Muscle of leg (tissue), 11 donors: ENCODE measurements around the gene VAMP4. TPM values are rescaled to one million over a fixed set of nuclear protein-coding genes. Genes with fewer than 3 reads are reported as not detected.
"Not testable (repeated sequence)": the region's sequence is repeated elsewhere in the genome, so short reads cannot be mapped to it uniquely, and the experiment has no call there.

Experiments used
- DNase-seq: peaks from one replicate; pipeline ENCODE4 v3.0.0; 2013
- H3K27ac ChIP-seq: one replicate; pipeline ENCODE4 v1.5.1; 2013; ENCODE audit warnings: mild to moderate bottlenecking, low read length, control low read depth
- H3K27me3 ChIP-seq: one replicate; pipeline ENCODE4 v1.6.1; 2013; ENCODE audit warnings: low read length; ENCODE audit not compliant: control insufficient read depth, insufficient read depth
- H3K36me3 ChIP-seq: one replicate; pipeline ENCODE4 v1.6.1; 2013; ENCODE audit warnings: low read length; ENCODE audit not compliant: control insufficient read depth, insufficient read depth
- H3K4me1 ChIP-seq: one replicate; pipeline ENCODE4 v1.6.1; 2013; ENCODE audit warnings: low read length; ENCODE audit not compliant: control insufficient read depth, insufficient read depth
- H3K4me3 ChIP-seq: one replicate; pipeline ENCODE4 v1.5.1; 2013; ENCODE audit warnings: low read length, control low read depth
- H3K9me3 ChIP-seq: replicated peaks from 2 replicates; pipeline ENCODE4 v1.6.1; 2013; ENCODE audit warnings: low read depth, low read length; ENCODE audit not compliant: control insufficient read depth
- WGBS: methylation state at CpG from one replicate; pipeline ENCODE4 v1.1.5; 2013; ENCODE audit warnings: missing lambda C conversion rate; ENCODE audit not compliant: insufficient coverage; 5-methylcytosine and 5-hydroxymethylcytosine counted together
- polyA plus RNA-seq, 8 donors: library from polyadenylated mRNA; unstranded; fragments of 120-200 nt; gene quantifications; one replicate each; pipeline versions ENCODE4 v1.2.1 to v1.2.3, GENCODE V29; 2013; ENCODE audit warnings: inconsistent platforms in 1 of 8, low replicate concordance in 1 of 8; ENCODE audit not compliant: insufficient read length in 8 of 8, insufficient read depth in 1 of 8
- total RNA-seq: library from RNA; stranded (reverse); fragments of 120-200 nt; gene quantifications from one replicate; pipeline ENCODE4 v1.2.4, GENCODE V29; 2013

VAMP4 gene
- total and polyA plus RNA-seq, 9 donors, result 5.5 to 11.7 (median 8.1) TPM

DNA sequence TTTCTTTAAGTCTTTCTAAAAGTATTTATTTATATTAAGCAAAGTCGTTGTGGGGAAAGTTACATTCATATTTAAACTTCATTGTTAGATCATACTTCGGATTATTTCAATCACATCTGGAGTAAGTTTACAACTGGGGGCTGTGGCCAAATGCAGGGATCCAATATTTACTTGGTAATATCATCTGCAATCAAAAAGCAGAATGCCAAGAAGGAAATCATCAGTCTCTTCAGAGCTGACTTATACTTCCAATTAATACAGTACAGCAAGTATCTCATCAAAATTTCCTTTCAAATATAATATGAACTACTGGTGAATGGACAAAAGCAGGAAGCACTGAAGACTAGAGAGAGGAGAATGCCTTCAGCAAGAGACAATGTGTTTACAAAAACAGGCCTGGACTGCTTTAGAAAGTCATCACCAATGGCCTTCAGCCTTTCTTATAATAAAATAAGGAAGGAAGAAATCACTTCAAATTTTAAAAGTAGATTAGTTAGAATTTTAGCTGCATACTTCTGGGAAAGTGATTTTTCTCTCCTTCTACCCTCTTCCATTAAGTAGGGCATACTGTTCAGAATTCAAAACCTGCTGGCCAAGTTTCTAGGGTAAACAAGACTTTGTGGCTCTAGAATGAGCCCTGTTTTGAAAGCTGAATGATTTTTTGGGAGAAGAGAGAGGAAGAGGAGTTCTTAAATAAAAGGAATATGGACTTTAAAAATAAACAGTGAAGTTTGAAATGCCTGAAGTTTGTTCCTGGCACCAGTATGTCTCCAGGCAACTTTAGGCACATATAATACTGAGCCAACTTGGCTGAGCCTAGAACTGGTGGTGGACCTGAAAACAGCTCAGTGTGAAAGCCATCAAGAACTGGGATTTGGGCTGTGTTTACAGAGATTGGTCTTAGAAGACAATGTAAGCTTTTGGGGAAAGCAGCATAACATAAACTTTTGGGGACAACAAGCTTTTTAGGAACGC, 67.1 kb downstream of the VAMP4 start:
- Histone ChIP-seq H3K9me3 (no peaks in the 10 kb centered on the region), H3K27ac (peak overlapping the region; percentile 70), H3K4me3 (no peak overlapping the region), H3K27me3 (no peaks in the 10 kb centered on the region), H3K4me1 (no peaks in the 10 kb centered on the region), H3K36me3 (no peaks in the 10 kb centered on the region)
- DNase-seq, result peak; percentile 82
- WGBS, result 100% methylated on average over 1 of the region's 3 CpGs

GRCh38 chr1:171670739-171671138, 71.1 kb downstream of the VAMP4 start:
- Histone ChIP-seq H3K4me1 (no peaks in the 10 kb centered on the region), H3K9me3 (no peaks in the 10 kb centered on the region), H3K4me3 (no peak overlapping the region), H3K27me3 (no peaks in the 10 kb centered on the region), H3K27ac (no peak overlapping the region), H3K36me3 (no peaks in the 10 kb centered on the region)
- DNase-seq, result no peak
- 98% methylated on average over 24 of the region's 28 CpGs for WGBS

- Histone ChIP-seq H3K4me1 (peaks cover 6% of the 10 kb centered on the region), H3K36me3 (no peaks in the 10 kb centered on the region), H3K27ac (no peak overlapping the region), H3K27me3 (no peaks in the 10 kb centered on the region), H3K4me3 (no peak overlapping the region), H3K9me3 (no peaks in the 10 kb centered on the region)
- WGBS, result no CpG with 5 or more reads among the region's 5 CpGs
- no peak for DNase-seq
Observed at GRCh38 chr1:171668372-171668771, 73.5 kb downstream of the VAMP4 start.

DNA sequence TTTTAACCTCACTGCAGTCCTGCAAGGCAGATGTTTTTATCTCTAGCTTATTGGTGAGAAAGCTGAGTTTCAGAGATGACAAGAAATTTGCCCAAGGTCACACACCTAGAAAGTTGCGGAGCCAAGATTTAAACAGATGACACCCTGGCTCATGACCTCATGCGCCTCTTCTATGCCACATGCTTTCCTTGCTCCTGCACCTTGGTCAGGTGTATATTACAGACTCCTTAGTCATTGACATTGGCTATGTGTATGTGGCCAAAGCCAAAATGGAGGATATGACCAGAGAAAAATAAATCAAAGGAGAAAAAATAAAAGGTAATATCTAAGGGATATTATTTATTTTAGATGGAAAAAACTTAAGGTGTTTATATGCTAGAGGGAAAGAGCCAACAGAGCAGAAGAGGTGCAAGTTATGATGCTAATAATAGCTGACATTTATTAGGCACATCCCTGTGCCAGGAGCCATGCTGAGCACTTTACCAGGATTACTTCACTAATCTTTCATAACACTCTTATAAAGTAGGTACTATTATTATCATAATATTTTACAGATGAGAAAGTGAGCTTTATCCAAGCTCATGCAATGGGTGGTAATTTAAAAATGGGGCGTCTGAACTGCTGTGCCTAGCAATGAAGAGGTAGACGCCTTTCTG, 75.6 kb downstream of the VAMP4 start:
- Histone ChIP-seq H3K4me3 (no peak overlapping the region), H3K27ac (no peak overlapping the region), H3K27me3 (no peaks in the 10 kb centered on the region), H3K36me3 (no peaks in the 10 kb centered on the region), H3K4me1 (peaks cover 8% of the 10 kb centered on the region), H3K9me3 (no peaks in the 10 kb centered on the region)
- WGBS, result no CpG with 5 or more reads among the region's 4 CpGs
- DNase-seq, result no peak

GRCh38 chr1:171664976-171665375, 76.9 kb downstream of the VAMP4 start:
- H3K9me3 ChIP-seq, result no peaks in the 10 kb centered on the region
- H3K4me3 ChIP-seq, result no peak overlapping the region
- no peak overlapping the region for H3K27ac ChIP-seq

DNA sequence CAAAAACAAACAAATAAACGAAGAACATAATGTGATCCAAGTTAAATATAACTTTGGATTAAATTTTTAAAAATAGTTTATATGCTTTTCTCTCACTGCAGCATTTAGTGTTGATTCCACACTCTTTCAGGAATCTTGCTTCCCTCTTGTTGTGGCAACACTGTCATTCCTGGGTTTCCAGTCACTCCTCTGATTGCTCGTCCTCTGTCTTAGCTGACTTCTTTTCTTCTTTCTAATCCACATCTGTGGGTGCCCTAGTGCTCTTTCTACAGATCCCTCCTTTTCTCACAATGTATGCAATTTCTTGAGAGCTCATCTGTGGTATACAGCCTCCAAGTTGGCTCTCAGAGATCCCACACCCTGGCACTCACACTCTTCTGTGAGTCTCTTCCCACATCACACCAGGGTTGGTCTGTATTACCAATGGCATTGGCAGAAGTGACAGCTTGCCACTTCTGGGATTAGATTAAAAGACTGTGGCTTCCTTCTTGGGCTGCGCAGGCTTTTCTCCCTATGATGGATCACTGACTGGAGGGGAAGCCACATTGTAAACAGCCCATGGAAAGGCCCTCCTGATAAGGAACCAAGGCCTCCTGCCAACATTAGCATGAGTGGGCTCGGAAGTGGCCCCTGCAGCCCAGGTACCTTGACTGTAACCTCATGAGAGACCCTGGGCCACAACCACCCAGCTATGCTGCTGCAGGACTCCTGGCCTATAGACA, 77.8 kb downstream of the VAMP4 start:
- no peak overlapping the region for H3K4me3 ChIP-seq
- H3K9me3 ChIP-seq, result no peaks in the 10 kb centered on the region
- DNase-seq, result peak; percentile 43
- H3K36me3 ChIP-seq, result no peaks in the 10 kb centered on the region
- peak overlapping the region; percentile 36 for H3K27ac ChIP-seq
- WGBS, result 53% methylated on average over 2 of the region's 4 CpGs
- peaks cover 8% of the 10 kb centered on the region for H3K4me1 ChIP-seq
- no peaks in the 10 kb centered on the region for H3K27me3 ChIP-seq

More at GRCh38 chr1:171664976-171665375, 76.9 kb downstream of the VAMP4 start:
- H3K36me3 ChIP-seq, result no peaks in the 10 kb centered on the region
- no peaks in the 10 kb centered on the region for H3K27me3 ChIP-seq
- no peak for DNase-seq
- peaks cover 8% of the 10 kb centered on the region for H3K4me1 ChIP-seq

DNA sequence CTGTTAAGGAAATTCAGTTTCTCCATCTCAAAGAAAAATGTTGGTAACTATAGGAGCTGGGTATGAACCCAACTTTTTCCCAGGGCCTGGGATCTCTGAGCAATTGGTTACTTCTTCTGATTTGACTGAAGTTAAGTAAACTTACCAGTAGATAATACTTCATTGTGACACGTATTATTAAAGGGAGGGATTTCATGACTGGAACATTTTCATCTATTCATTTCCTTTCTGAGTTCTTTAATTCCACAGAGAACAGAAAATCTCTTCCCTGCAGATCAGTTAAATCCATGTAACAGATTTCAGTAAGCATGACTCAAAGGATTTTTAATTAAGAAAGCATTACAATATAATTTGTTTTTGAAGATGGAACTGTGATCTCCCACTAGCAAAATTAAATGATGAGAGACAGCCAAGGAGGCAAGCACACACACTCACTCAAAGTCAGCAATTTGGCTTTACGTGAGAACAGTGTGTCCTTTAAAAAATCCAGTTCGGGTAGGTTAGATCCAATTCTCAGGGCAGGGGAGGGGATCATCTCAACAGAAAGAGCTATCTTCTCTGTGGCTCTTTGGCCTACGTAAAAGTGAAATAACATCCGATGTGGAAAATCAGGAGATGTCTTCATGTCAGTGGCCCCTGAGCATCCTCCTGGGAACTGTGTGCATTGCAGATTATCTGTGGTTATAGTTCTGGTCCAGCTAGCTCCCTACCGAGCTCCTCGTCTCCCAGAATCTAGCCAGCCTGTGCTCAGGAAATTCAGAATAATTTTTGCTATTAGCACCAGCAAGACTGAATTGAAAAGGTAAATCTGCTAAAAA, 78.6 kb downstream of the VAMP4 start:
- Histone ChIP-seq H3K4me3 (no peak overlapping the region), H3K36me3 (no peaks in the 10 kb centered on the region), H3K9me3 (no peaks in the 10 kb centered on the region), H3K27me3 (no peaks in the 10 kb centered on the region), H3K4me1 (peaks cover 8% of the 10 kb centered on the region), H3K27ac (peak overlapping the region; percentile 36)
- WGBS, result 41% methylated on average over 3 of the region's 7 CpGs
- peak; percentile 86 for DNase-seq

- Histone ChIP-seq H3K27me3 (no peaks in the 10 kb centered on the region), H3K9me3 (no peaks in the 10 kb centered on the region), H3K4me3 (no peak overlapping the region), H3K4me1 (peaks cover 11% of the 10 kb centered on the region), H3K36me3 (no peaks in the 10 kb centered on the region), H3K27ac (no peak overlapping the region)
- WGBS, result 90% methylated on average over 3 of the region's 5 CpGs
- no peak for DNase-seq
Observed at GRCh38 chr1:171661076-171661650, 80.7 kb downstream of the VAMP4 start.

GRCh38 chr1:171656206-171656605, 85.7 kb downstream of the VAMP4 start:
- H3K9me3 ChIP-seq, H3K4me3 ChIP-seq, H3K36me3 ChIP-seq, H3K27me3 ChIP-seq, DNase-seq: not testable (repeated sequence)
- Histone ChIP-seq H3K4me1 (peaks cover 39% of the 10 kb centered on the region), H3K27ac (peak overlapping the region; percentile 96)
- 100% methylated on average over 2 of the region's 9 CpGs for WGBS
